ENCODE results near the gene ATP9A.

GRCh38 chr20:51577432-51578144 lies 190.6 kb downstream of the ATP9A start:
- no peak for TF ChIP-seq CTCF (IDR thresholded peaks at IDR 0.05; ENCODE audit: insufficient read depth, low read length)
- no peak for TF ChIP-seq REST (IDR thresholded peaks at IDR 0.05; ENCODE audit: insufficient replicate concordance, low read depth)
- TF ChIP-seq POLR2AphosphoS5 (IDR thresholded peaks at IDR 0.05; ENCODE audit: low read depth) = no peak
- no peak for TF ChIP-seq GABPA (IDR thresholded peaks at IDR 0.05; ENCODE audit: low read depth)
- no peak for TF ChIP-seq SPI1 (IDR thresholded peaks at IDR 0.05; ENCODE audit: borderline replicate concordance, low read depth)

Measured in HL-60 (cell line).